ENCODE data around the gene LCORL. TPM values are rescaled to one million over a fixed set of nuclear protein-coding genes. Genes with fewer than 3 reads are reported as not detected.

LCORL gene
- total RNA-seq = 1 to 10 TPM; 6.3 to 6.5 TPM
- 4.7 TPM for polyA plus RNA-seq (2013, experiment 1 of 2)
- 5.0 TPM for polyA plus RNA-seq (2013, experiment 2 of 2)
- total RNA-seq = 9.3 to 52.3 (median 20.7) reads per million in 172 experiments

DNA sequence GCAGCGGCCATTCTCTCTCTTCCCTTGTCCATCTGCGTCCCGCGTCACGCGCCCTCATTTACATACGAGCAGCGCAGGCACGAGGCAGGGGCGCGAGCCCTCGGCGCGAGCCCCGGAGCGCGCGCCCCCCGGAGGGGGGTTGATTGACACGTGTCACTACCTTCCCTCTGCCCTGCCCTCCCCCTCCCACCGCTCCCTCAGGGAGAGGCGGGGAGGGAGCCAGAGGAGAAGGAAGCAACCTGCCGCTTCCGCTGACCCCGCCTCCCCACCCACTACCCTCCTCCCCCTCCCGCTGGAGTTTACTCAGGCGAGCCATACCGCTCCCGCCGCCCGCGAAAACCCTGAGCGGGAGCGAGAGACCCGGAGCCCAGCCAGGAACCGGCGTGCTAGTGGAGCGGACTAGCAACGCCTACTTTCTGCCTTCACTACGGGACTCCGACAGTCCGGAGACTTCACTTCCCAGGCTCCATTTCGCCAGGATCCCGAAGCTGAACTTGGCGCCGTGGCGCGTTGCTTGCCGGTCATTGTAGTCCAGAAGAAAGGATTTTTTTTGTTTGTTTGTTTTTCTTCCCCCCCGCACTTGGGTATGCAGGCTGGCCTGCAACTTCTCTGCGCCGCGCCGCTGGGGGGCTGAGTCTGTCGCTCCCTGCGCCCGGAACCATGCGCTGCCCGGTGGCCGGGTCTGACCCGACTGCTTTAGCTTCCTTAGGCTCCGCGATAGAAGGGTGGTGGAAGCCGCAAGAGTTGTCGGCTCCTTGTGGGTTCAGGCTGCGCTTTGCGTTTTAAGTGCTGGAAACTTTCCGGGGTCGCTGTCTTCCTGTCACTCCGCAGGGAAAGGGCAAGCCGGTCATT lies at the start of gene LCORL:
LCORL (minus strand) TSS at position 36 of the 852 bp plus-strand sequence; CDS start at position 32, 4 bp downstream.
- Histone ChIP-seq H3K27ac (ENCODE audit: low read depth in 1 of 2, low read length in 2 of 2) (peak within 1 kb of the TSS; percentile 61 to 77), H3K4me3 (ENCODE audit: low read length) (peak within 1 kb of the TSS; percentile 75), H3K27me3 (ENCODE audit: control insufficient read depth in 1 of 2, insufficient read depth in 2 of 2, low read length in 2 of 2) (peaks cover 3 to 11% of the 10 kb centered on the region in 2 experiments), H3K9me3 (ENCODE audit: control insufficient read depth in 1 of 2, insufficient read depth in 1 of 2, low read length in 2 of 2) (no peaks in the 10 kb centered on the region), H3K4me1 (ENCODE audit: insufficient read depth, low read length) (peaks cover 15% of the 10 kb centered on the region), H3K36me3 (ENCODE audit: insufficient read depth, low read length) (no peaks in the 10 kb centered on the region)
- H3K4me3 Mint-ChIP-seq = peak within 1 kb of the TSS; percentile 99
- intact Hi-C loops (cut with DNase I, micrococcal nuclease) = loop anchor here (1.0 to 10.0 kb wide), 8 partner anchors 35 to 1797 kb away; partner anchors contain the start of genes DCAF16 (in 2 of the 2), NCAPG (in 2 of the 2), LAP3 (in 1 of the 2) and MED28 (in 1 of the 2)
- peaks cover 32% of the 10 kb centered on the region for H3K4me1 Mint-ChIP-seq (ENCODE audit: low read depth)
- TF ChIP-seq, protein P1, sequence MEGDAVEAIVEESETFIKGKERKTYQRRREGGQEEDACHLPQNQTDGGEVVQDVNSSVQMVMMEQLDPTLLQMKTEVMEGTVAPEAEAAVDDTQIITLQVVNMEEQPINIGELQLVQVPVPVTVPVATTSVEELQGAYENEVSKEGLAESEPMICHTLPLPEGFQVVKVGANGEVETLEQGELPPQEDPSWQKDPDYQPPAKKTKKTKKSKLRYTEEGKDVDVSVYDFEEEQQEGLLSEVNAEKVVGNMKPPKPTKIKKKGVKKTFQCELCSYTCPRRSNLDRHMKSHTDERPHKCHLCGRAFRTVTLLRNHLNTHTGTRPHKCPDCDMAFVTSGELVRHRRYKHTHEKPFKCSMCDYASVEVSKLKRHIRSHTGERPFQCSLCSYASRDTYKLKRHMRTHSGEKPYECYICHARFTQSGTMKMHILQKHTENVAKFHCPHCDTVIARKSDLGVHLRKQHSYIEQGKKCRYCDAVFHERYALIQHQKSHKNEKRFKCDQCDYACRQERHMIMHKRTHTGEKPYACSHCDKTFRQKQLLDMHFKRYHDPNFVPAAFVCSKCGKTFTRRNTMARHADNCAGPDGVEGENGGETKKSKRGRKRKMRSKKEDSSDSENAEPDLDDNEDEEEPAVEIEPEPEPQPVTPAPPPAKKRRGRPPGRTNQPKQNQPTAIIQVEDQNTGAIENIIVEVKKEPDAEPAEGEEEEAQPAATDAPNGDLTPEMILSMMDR (IDR thresholded peaks at IDR 0.05) = no peak
- no peaks in the 10 kb centered on the region for H3K9me3 Mint-ChIP-seq
- POLR2A ChIA-PET = interaction anchor here (0.7 to 1.8 kb wide), 7 partner anchors 17 to 1797 kb away, joined by 3 to 6 read pairs (median 4); partner anchors contain the start of genes DCAF16, MED28 and NCAPG
- peak; percentile 83 for ATAC-seq (ENCODE audit: poor library complexity)
- H3K27ac Mint-ChIP-seq = peak within 1 kb of the TSS; percentile 84
- peaks cover 13% of the 10 kb centered on the region for H3K36me3 Mint-ChIP-seq (ENCODE audit: low read depth)
- H3K27me3 Mint-ChIP-seq = peaks cover 33% of the 10 kb centered on the region
- DNase-seq = peak; percentile 70 to 95 (median 80)
- CTCF ChIA-PET = interaction anchor here (1.4 kb wide), 2 partner anchors 9 to 205 kb away, joined by 3 to 6 read pairs; no protein-coding TSS in a partner anchor

DNA sequence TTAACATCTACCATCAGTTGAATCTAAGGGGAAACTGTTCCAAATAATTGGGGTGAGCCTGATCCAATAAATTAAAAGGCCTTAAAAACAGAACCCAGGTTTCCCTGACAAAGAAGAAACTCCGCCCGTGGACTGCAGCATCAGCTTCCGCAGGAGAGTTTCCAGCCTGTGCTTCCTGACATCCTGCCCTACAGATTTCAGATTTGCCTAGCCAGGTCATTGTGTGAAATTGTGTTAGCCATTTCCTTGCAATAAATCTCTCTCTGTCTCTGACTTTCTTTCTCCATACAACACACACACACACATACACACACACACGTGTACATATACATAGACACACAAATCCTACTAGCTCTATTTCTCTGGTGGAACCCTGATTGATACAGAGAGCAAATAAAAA lies 48.3 kb upstream of the LCORL start:
- TF ChIP-seq, protein P1 (IDR thresholded peaks at IDR 0.05) = no peak

DNA sequence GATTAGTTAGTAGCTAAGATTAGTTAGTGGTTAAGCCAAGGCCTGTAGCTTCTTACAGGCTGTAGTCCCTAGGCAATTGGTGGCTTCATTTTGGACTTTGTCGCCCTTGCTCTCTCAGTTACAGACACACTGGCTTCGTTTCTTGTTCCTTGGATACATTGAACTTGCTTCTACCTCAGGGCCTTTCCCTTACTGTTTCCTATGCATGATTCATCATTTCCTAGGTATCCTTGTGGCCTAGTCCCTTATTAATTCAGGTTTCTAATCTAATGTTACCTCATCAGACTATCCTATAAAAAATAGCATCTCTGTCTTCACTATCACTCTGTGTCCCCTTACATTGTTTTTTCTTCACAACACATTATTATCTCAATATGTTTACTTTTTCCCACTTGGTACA lies 45.5 kb upstream of the LCORL start:
- TF ChIP-seq, protein P1 (IDR thresholded peaks at IDR 0.05) = no peak
- ChIA-PET CTCF (no interaction called here), POLR2A (no interaction called here)
- DNase-seq = no peak
- no peaks in the 10 kb centered on the region for H3K4me1 Mint-ChIP-seq (ENCODE audit: low read depth)
- Histone ChIP-seq H3K27ac (ENCODE audit: low read depth in 1 of 2, low read length in 2 of 2) (no peak overlapping the region), H3K4me1 (ENCODE audit: insufficient read depth, low read length) (no peaks in the 10 kb centered on the region), H3K36me3 (ENCODE audit: insufficient read depth, low read length) (no peaks in the 10 kb centered on the region), H3K9me3 (ENCODE audit: control insufficient read depth in 1 of 2, insufficient read depth in 1 of 2, low read length in 2 of 2) (peaks cover 9 to 19% of the 10 kb centered on the region in 2 experiments), H3K27me3 (ENCODE audit: control insufficient read depth in 1 of 2, insufficient read depth in 2 of 2, low read length in 2 of 2) (peaks cover 16 to 22% of the 10 kb centered on the region in 2 experiments), H3K4me3 (ENCODE audit: low read length) (no peak overlapping the region)
- no peaks in the 10 kb centered on the region for H3K36me3 Mint-ChIP-seq (ENCODE audit: low read depth)
- ATAC-seq (ENCODE audit: poor library complexity) = no peak
- H3K27ac Mint-ChIP-seq = no peak overlapping the region
- H3K27me3 Mint-ChIP-seq = peaks cover 77% of the 10 kb centered on the region
- intact Hi-C loops (cut with DNase I, micrococcal nuclease) = no loop called here
- no peak overlapping the region for H3K4me3 Mint-ChIP-seq
- peaks cover 14% of the 10 kb centered on the region for H3K9me3 Mint-ChIP-seq

More for the DNA sequence above, 48.3 kb upstream of the LCORL start:
- POLR2A ChIA-PET = no interaction called here
- H3K9me3 Mint-ChIP-seq = no peaks in the 10 kb centered on the region
- no peaks in the 10 kb centered on the region for H3K4me1 Mint-ChIP-seq (ENCODE audit: low read depth)
- Histone ChIP-seq H3K27ac (ENCODE audit: low read depth in 1 of 2, low read length in 2 of 2) (no peak overlapping the region), H3K9me3 (ENCODE audit: control insufficient read depth in 1 of 2, insufficient read depth in 1 of 2, low read length in 2 of 2) (peaks cover 2 to 5% of the 10 kb centered on the region in 2 experiments), H3K27me3 (ENCODE audit: control insufficient read depth in 1 of 2, insufficient read depth in 2 of 2, low read length in 2 of 2) (peaks cover 11 to 18% of the 10 kb centered on the region in 2 experiments), H3K4me3 (ENCODE audit: low read length) (no peak overlapping the region), H3K36me3 (ENCODE audit: insufficient read depth, low read length) (no peaks in the 10 kb centered on the region), H3K4me1 (ENCODE audit: insufficient read depth, low read length) (no peaks in the 10 kb centered on the region)
- no peaks in the 10 kb centered on the region for H3K36me3 Mint-ChIP-seq (ENCODE audit: low read depth)
- intact Hi-C loops (cut with DNase I, micrococcal nuclease) = no loop called here
- CTCF ChIA-PET = no interaction called here
- H3K27ac Mint-ChIP-seq = no peak overlapping the region
- no peak for DNase-seq
- H3K4me3 Mint-ChIP-seq = no peak overlapping the region
- ATAC-seq (ENCODE audit: poor library complexity) = no peak
- peaks cover 66% of the 10 kb centered on the region for H3K27me3 Mint-ChIP-seq

Data from CD4-positive, alpha-beta T cell (primary cell).